ENCODE measurements around the gene RPS8.
"Not testable (repeated sequence)": the region's sequence is repeated elsewhere in the genome, so short reads cannot be mapped to it uniquely, and the experiment has no call there.

RPS8 gene

GRCh38 chr1:44819608-44820327 lies 44.4 kb downstream of the RPS8 start:
- peak; percentile 6 for TF ChIP-seq CTCF (conservative IDR thresholded peaks at IDR 0.05; ENCODE audit: low read depth, low read length)
- peak; percentile 85 for DNase-seq (ENCODE audit: low read depth)
- H3K4me3 ChIP-seq (ENCODE audit: low read length), result peak overlapping the region; percentile 63

- DNase-seq (ENCODE audit: low read depth), result no peak
- TF ChIP-seq CTCF (conservative IDR thresholded peaks at IDR 0.05; ENCODE audit: low read depth, low read length), result no peak
- H3K4me3 ChIP-seq (ENCODE audit: low read length), result peak overlapping the region; percentile 63
Measured at GRCh38 chr1:44820328-44821239, 45.2 kb downstream of the RPS8 start.

GRCh38 chr1:44821240-44821715 lies 45.9 kb downstream of the RPS8 start:
- no peak overlapping the region for H3K4me3 ChIP-seq (ENCODE audit: low read length)
- TF ChIP-seq CTCF (conservative IDR thresholded peaks at IDR 0.05; ENCODE audit: low read depth, low read length), result no peak
- no peak for DNase-seq (ENCODE audit: low read depth)

GRCh38 chr1:44822131-44822701 lies 46.9 kb downstream of the RPS8 start:
- DNase-seq (ENCODE audit: low read depth), result no peak
- no peak overlapping the region for H3K4me3 ChIP-seq (ENCODE audit: low read length)
- TF ChIP-seq CTCF (conservative IDR thresholded peaks at IDR 0.05; ENCODE audit: low read depth, low read length), result no peak

GRCh38 chr1:44822981-44823451 lies 47.7 kb downstream of the RPS8 start:
- DNase-seq (ENCODE audit: low read depth), result no peak
- TF ChIP-seq CTCF (conservative IDR thresholded peaks at IDR 0.05; ENCODE audit: low read depth, low read length), result no peak
- H3K4me3 ChIP-seq (ENCODE audit: low read length), result no peak overlapping the region

GRCh38 chr1:44824392-44824791 lies 49.1 kb downstream of the RPS8 start:
- not testable (repeated sequence) for H3K4me3 ChIP-seq (ENCODE audit: low read length); DNase-seq (ENCODE audit: low read depth)

Data from retinal pigment epithelial cell (primary cell).